ENCODE data around the gene APOBEC3H.

The APOBEC3H gene

GRCh38 chr22:39083212-39084165 lies 13.6 kb upstream of the APOBEC3H start:
- Histone ChIP-seq H3K9me3 (no peaks in the 10 kb centered on the region), H3K27ac (no peak overlapping the region), H3K36me3 (peaks cover 0 to 13% (median 7%) of the 10 kb centered on the region in 3 donors), H3K27me3 (peaks cover 0 to 4% of the 10 kb centered on the region in 2 donors), H3K4me3 (no peak overlapping the region), H3K4me1 (no peaks in the 10 kb centered on the region)
- DNase-seq, result no peak
- intact Hi-C loops (cut with DNase I; ENCODE audit: low total_unique reads), result no loop called here
- TF ChIP-seq, protein P1, sequence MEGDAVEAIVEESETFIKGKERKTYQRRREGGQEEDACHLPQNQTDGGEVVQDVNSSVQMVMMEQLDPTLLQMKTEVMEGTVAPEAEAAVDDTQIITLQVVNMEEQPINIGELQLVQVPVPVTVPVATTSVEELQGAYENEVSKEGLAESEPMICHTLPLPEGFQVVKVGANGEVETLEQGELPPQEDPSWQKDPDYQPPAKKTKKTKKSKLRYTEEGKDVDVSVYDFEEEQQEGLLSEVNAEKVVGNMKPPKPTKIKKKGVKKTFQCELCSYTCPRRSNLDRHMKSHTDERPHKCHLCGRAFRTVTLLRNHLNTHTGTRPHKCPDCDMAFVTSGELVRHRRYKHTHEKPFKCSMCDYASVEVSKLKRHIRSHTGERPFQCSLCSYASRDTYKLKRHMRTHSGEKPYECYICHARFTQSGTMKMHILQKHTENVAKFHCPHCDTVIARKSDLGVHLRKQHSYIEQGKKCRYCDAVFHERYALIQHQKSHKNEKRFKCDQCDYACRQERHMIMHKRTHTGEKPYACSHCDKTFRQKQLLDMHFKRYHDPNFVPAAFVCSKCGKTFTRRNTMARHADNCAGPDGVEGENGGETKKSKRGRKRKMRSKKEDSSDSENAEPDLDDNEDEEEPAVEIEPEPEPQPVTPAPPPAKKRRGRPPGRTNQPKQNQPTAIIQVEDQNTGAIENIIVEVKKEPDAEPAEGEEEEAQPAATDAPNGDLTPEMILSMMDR (IDR thresholded peaks at IDR 0.05), result no peak

GRCh38 chr22:39084666-39085065 lies 12.4 kb upstream of the APOBEC3H start:
- H3K4me1 ChIP-seq, result no peaks in the 10 kb centered on the region
- H3K9me3 ChIP-seq, result no peaks in the 10 kb centered on the region
- H3K27me3 ChIP-seq, result peaks cover 0 to 11% of the 10 kb centered on the region in 2 donors
- no peak for DNase-seq
- H3K4me3 ChIP-seq, result no peak overlapping the region
- H3K27ac ChIP-seq, result no peak overlapping the region
- intact Hi-C loops (cut with DNase I; ENCODE audit: low total_unique reads), result no loop called here
- TF ChIP-seq, protein P1 (IDR thresholded peaks at IDR 0.05), result no peak
- H3K36me3 ChIP-seq, result peaks cover 0 to 13% (median 7%) of the 10 kb centered on the region in 3 donors

DNA sequence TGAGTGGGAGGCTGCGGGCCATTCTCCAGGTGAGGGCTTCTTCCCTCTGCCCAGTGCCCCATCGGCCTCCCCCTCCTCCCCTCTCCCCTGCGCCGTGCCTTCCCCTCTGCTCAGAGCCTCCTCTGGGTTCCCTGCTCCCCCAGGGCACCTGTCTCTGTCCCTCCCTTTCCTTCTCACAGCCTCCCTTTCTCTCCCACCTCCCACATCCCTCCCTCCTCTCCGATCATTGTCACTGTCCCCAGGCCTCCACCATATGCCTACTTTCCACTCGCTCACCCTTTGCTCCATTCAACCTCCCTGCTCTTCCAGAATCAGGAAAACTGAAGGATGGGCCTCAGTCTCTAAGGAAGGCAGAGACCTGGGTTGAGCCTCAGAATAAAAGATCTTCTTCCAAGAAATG lies 9.9 kb upstream of the APOBEC3H start:
- no peaks in the 10 kb centered on the region for H3K9me3 ChIP-seq
- DNase-seq, result no peak
- intact Hi-C loops (cut with DNase I; ENCODE audit: low total_unique reads), result no loop called here

GRCh38 chr22:39087881-39088684 lies 9.0 kb upstream of the APOBEC3H start:
- H3K4me1 ChIP-seq, result no peaks in the 10 kb centered on the region
- intact Hi-C loops (cut with DNase I; ENCODE audit: low total_unique reads), result no loop called here
- H3K27ac ChIP-seq, result no peak overlapping the region
- TF ChIP-seq, protein P1 (IDR thresholded peaks at IDR 0.05), result no peak
- no peaks in the 10 kb centered on the region for H3K36me3 ChIP-seq
- no peaks in the 10 kb centered on the region for H3K9me3 ChIP-seq
- H3K4me3 ChIP-seq, result no peak overlapping the region
- no peak for DNase-seq
- peaks cover 0 to 19% of the 10 kb centered on the region in 2 donors for H3K27me3 ChIP-seq

More for the DNA sequence above, 9.9 kb upstream of the APOBEC3H start:
- Histone ChIP-seq H3K27ac (no peak overlapping the region), H3K27me3 (peaks cover 0 to 19% of the 10 kb centered on the region in 2 donors), H3K4me1 (no peaks in the 10 kb centered on the region), H3K4me3 (no peak overlapping the region), H3K36me3 (no peaks in the 10 kb centered on the region)
- TF ChIP-seq, protein P1 (IDR thresholded peaks at IDR 0.05), result no peak

DNA sequence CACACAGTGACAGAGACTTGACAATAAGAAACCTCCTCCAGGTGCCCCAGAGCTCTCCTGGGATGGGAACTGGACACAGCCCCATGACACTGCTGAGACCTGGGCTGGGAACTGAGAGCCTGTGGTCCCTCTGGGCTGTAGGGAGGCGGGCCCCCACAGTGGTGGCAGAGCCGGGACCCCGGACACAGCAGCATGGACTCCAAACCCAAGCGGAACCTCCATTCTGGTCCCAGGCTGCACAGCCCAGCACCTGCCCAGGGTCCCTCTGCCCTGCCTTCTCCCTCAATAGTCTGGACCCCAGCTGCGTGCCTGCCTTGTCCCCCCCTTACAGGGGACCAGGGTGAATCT lies 8.4 kb upstream of the APOBEC3H start:
- Histone ChIP-seq H3K9me3 (no peaks in the 10 kb centered on the region), H3K27me3 (peaks cover 0 to 16% of the 10 kb centered on the region in 2 donors), H3K4me3 (no peak overlapping the region), H3K27ac (no peak overlapping the region), H3K4me1 (no peaks in the 10 kb centered on the region), H3K36me3 (no peaks in the 10 kb centered on the region)
- intact Hi-C loops (cut with DNase I; ENCODE audit: low total_unique reads), result no loop called here
- no peak for DNase-seq
- TF ChIP-seq, protein P1 (IDR thresholded peaks at IDR 0.05), result no peak

Data from tibial artery (tissue), 4 donors.